Astrocyte of the hippocampus (primary cell): Measurements from ENCODE around the gene NPAS1.
A peak's percentile ranks its signal among the peaks of the same experiment; 100 is the strongest.
"Not testable (repeated sequence)": the region's sequence is repeated elsewhere in the genome, so short reads cannot be mapped to it uniquely, and the experiment has no call there.

Experiments used
- DNase-seq: peaks from one replicate; pipeline ENCODE4 v3.0.0; 2011; ENCODE audit warnings: low read depth, low spot score

NPAS1 gene

GRCh38 chr19:47045867-47046470, 26.3 kb downstream of the NPAS1 start:
- no peak for DNase-seq

DNA sequence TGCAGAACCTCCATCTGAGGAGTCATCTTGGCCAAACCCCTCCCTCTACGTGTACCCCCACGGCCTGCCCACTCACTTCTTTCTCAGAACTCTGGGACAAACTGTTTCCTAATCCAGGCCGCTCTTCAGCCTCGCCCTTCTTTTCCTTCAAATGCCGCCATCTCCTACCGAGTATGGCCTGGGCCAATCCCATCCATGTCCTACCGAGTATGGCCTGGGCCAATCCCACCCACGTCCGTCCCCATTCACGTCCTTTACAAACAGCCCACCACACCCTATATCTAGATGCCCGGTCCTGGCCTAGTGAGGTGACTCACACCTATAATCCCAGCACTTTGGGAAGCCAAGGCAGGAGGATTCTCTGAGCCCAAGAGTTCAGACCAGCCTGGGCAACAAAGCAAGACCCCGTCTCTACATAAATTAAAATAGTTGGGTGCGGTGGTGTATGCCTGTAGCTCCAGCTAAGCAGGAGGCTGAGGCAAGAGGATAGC, 27.7 kb downstream of the NPAS1 start:
- DNase-seq = no peak

DNA sequence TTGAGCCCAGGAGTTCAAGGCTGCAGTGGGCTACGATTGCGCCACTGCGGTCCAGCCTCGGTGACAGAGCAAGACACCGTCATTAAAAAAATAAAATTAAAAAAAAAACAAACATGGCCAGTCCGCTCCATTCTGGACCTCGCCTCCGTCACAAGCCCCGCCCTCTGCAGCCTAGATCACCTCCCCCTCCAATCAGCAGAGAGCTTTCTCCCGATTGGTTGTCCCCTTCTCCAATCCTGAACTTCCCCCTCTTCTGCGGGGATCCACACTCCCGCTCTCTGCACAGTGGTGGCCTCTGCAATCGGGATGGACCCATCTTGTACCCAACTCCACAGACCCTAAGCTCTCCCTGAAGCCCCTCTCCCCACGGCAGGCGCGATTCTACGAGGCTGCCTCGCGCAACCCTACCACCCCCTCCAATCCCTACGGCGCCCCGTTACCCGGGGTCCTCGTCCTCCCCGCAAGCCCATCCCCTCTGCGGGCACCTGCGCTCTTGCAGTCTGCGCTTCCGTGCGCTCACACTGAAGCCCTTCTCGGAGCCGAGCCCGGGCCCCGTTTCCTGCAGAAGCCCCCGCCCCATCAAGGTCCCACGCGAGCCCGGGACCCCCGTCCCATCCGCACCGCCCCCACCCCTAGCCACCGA, 28.2 kb downstream of the NPAS1 start:
- peak; percentile 94 for DNase-seq

DNA sequence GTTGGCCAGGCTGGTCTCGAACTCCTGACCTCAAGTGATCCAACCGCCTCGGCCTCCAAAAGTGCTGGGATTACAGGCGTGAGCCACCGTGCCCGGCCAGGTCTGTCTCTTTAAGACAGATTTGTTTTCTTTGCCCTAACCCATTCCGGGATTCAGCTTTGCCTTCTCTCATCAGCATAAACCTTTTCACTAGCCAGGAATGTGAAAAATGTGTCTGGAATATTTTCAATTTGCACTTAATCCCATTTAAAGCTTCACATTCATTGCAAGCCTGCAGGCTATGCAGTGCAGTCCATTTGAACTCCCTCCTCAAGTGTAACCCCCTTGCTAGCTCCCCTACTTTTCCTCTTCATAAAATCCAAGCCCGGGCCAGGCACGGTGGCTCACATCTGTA, 29.7 kb downstream of the NPAS1 start:
- DNase-seq = peak; percentile 88

GRCh38 chr19:47050562-47050961, 30.9 kb downstream of the NPAS1 start:
- DNase-seq = not testable (repeated sequence)

DNA sequence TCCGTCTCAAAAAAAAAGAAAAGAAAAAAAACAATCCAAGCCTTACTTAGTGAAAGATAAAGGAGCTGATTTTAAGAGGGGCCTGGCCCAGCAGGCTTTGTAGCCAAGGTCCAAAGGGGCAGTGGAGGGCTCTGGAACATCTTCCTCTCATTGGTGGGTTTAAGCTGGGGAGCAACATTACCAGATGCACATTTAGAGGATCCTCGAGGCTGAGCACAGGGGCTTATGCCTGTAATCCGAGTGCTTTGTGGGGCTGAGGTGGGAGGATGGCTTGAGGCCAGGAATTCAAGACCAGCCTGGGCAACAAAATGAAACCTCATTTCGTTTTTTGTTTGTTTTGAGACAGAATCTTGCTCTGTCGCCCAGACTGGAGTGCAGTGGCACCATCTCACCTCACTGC, 36.8 kb downstream of the NPAS1 start:
- peak; percentile 41 for DNase-seq

DNA sequence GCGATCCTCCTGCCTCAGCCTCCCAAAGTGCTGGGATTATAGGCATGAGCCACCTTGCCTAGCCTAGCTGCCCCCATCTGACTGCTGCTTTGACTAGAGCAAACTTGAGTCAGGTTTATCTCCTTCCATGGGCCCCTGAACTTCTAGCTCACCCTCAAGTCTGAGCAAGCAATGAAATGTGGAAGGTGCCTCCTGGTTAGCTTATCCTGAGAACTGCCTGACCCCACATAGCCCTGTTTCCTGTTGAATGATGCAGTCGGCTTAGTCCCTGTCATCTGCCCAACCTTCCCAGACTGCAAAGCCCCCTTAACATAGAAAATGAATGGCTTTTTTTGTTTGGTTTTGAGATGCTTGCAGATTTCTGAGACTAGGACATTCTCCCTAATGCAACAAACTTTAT, 37.7 kb downstream of the NPAS1 start:
- no peak for DNase-seq

DNA sequence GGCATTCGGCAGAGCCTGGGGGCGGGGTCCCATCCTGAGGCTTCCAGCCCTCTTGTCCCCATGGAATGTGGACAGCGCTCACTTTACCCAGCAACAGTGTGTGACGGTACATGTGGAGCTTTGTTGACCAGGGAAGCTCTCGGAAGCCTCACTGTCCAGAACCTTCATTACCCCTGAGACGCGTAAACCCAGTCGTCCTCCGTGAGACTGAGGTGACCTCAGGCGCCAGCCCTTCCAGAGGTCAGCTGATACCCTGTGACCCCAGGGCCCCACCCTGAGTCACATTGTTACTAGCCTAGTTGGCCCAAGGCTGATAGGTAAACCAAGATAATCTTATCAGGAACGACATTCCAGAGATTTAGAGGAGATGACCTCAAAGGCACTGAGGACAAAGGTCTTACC, 39.0 kb downstream of the NPAS1 start:
- no peak for DNase-seq

- DNase-seq = no peak
These were observed 44.2 kb downstream of the NPAS1 start for GRCh38 chr19:47063874-47064273.

DNA sequence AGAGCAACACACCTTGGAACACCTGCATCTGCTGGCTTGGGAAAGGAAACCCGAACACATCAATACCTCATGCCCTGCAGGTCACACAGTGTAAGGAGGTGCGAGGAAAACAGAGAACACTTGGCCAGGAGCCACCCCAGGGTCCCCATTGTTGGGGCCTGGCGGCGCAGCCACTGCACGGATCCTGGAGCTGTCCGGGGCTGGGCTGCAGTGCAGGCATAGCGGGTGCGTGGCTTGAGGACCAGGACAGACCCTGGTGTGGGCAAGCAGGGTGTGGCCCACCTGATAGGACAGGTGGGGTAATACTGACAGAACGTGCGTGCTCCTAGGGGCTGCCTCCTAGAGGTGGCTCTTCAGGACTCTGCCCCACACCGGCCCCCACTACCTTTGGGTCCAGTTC, 45.6 kb downstream of the NPAS1 start:
- no peak for DNase-seq

GRCh38 chr19:47066376-47067214, 47.0 kb downstream of the NPAS1 start:
- no peak for DNase-seq

DNA sequence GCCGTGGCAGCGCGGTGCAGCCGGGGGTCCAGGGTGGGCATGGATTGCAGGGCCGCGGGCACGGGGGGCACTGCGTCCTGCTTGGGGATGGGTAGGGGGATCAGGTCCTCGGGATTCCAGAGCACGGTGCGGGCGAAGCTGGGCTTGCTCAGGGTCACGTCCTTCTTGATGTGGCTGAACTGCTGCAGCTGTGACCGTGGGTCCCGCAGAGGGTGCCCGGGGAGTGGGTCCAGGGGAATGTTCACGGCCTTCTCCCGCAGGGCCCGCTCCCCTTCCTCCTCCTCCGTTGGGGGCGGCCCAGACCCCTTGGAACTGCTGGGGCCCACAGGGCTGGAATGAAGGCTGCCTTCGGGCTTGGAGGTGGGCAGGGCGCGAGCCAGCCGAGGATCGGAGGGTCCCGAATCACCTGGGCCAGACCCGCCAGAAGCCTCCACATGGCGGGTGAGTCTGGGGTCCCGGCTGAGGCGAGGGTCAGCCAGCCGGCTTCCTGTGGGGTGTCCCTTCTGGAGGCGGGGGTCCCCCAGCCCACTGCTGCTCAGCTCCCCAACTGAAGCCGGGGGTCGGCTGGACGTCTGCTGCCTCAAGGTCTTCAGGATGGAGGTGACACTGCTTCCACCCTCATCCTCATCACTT, 47.7 kb downstream of the NPAS1 start:
- no peak for DNase-seq

DNA sequence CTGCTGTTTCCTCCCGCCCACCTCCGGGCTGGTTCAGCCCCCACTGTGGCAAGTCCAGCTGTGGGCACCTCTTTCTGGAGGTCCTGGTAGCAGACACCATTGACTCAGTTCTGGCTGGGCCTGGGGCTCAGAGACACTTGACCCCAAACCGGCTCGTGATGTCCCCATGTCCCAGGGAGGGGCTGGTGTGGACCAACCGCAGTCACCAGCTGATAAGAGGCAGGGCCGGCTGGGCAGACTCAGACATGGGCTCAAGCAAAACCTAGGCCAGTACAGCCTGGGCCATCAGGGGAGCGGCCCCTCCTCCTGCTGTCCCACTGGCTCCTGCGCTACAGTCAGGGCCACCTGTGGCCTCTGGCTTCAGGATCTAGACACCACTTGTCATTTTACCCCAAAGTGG, 48.6 kb downstream of the NPAS1 start:
- no peak for DNase-seq

- no peak for DNase-seq
These were observed 49.3 kb downstream of the NPAS1 start for GRCh38 chr19:47068876-47069406.

- no peak for DNase-seq
These were observed 50.2 kb downstream of the NPAS1 start for GRCh38 chr19:47069795-47070194.

DNA sequence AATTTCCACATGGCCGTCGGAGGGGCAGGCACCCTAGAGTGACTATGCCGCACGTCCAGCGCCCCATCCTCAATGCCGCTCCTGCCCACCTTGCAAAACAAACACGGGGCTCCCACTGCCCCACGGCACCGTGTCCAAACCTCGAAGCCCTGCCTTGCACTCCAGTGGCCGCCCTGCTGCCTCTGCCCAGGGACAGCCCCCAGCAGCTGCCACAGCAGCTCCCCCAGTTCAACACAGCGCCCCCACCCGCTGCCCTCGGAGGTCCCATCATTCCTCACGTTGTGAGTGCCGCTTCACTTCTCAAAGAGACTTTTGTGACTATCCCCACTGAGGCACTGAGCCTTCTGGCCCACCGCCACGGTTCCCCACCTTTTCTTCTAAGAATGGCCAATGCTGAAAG, 51.1 kb downstream of the NPAS1 start:
- DNase-seq = no peak

- no peak for DNase-seq
These were observed 52.1 kb downstream of the NPAS1 start for GRCh38 chr19:47071731-47072130.

GRCh38 chr19:47072323-47072722, 52.7 kb downstream of the NPAS1 start:
- no peak for DNase-seq

GRCh38 chr19:47073574-47073973, 53.9 kb downstream of the NPAS1 start:
- no peak for DNase-seq

DNA sequence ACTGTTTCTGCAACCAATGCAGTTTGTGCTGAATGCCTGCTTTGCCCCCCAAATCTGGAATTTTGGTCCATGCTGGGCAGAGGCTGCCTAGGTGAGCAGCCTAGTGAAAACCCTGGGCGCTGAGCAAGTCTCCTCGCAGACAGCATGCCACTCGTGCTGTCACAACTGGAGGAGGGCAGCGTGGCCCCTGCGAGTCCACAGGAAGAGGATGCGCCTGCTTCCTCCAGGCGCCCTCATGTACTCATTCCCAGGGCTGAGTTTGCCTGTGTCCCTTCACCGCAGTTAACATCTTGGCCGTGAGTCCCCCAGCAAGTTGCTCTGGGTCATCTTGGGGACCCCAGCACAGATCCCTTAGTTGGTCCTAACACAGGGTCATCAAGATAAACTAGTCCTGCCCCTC, 55.0 kb downstream of the NPAS1 start:
- DNase-seq = no peak

- DNase-seq = no peak
These were observed 55.7 kb downstream of the NPAS1 start for GRCh38 chr19:47075179-47075810.
